Right atrium auricular region (tissue), 2 donors: ENCODE measurements around the gene HOXD9. TPM values are rescaled to one million over a fixed set of nuclear protein-coding genes. Genes with fewer than 3 reads are reported as not detected.

Experiments
- DNase-seq: peaks from one replicate; pipeline ENCODE4 v3.0.0-alpha.2; 2019; ENCODE audit warnings: low spot score
- H3K27ac ChIP-seq, 2 donors: fragments of 200-600 bp; sonication (generic); 1 replicate in 1 of 2; 2 replicates in 1 of 2; pipeline ENCODE4 v1.5.1; 2016 to 2019
- H3K27me3 ChIP-seq, 2 donors: fragments of 200-600 bp; sonication (generic); one replicate each; pipeline versions ENCODE4 v1.5.1 to v1.6.0; 2017 to 2019
- H3K36me3 ChIP-seq: fragments of 200-600 bp; sonication (generic); one replicate; pipeline ENCODE4 v1.5.1; 2016
- H3K4me1 ChIP-seq, 2 donors: fragments of 200-600 bp; sonication (generic); one replicate each; pipeline versions ENCODE4 v1.5.1 to v1.6.0; 2017 to 2019
- H3K4me3 ChIP-seq, 2 donors: fragments of 200-600 bp; sonication (generic); 1 replicate in 1 of 2; 2 replicates in 1 of 2; pipeline ENCODE4 v1.5.1; 2017 to 2019; ENCODE audit warnings: mild to moderate bottlenecking in 1 of 2, moderate library complexity in 1 of 2
- H3K9me3 ChIP-seq, 2 donors: fragments of 200-600 bp; sonication (generic); one replicate each; pipeline ENCODE4 v1.5.1; 2019
- CTCF ChIP-seq, 2 donors: fragments of 200-600 bp; sonication (generic); IDR thresholded peaks; one replicate each; pipeline ENCODE4 v1.5.1; 2019; ENCODE audit warnings: antibody characterized with exemption in 2 of 2
- total RNA-seq, 2 donors: library from RNA; depleted of rRNA; stranded (reverse); fragments of >200 nt; gene quantifications; one replicate each; pipeline ENCODE4 v1.1.0, GENCODE V29; 2016

Gene HOXD9
- total RNA-seq, 2 donors from 2014 or later, result 0.44 TPM; not detected in 1

GRCh38 chr2:176165370-176166050 is 43.0 kb downstream of the HOXD9 start:
- DNase-seq, result no peak
- peaks cover 0 to 24% of the 10 kb centered on the region in 2 donors for H3K4me1 ChIP-seq
- peaks cover 32 to 58% of the 10 kb centered on the region in 2 donors for H3K27me3 ChIP-seq
- H3K9me3 ChIP-seq, result no peaks in the 10 kb centered on the region
- no peak overlapping the region for H3K4me3 ChIP-seq
- TF ChIP-seq CTCF (IDR thresholded peaks at IDR 0.05), result no peak
- H3K36me3 ChIP-seq, result no peaks in the 10 kb centered on the region
- H3K27ac ChIP-seq, result no peak overlapping the region

- H3K27me3 ChIP-seq, result peaks cover 33 to 51% of the 10 kb centered on the region in 2 donors
These were observed 43.8 kb downstream of the HOXD9 start for GRCh38 chr2:176166272-176166671.

GRCh38 chr2:176167398-176167797 is 44.9 kb downstream of the HOXD9 start:
- TF ChIP-seq CTCF (IDR thresholded peaks at IDR 0.05), result no peak
- no peak overlapping the region for H3K27ac ChIP-seq
- no peak overlapping the region for H3K4me3 ChIP-seq
- H3K36me3 ChIP-seq, result no peaks in the 10 kb centered on the region
- peaks cover 0 to 20% of the 10 kb centered on the region in 2 donors for H3K4me1 ChIP-seq
- DNase-seq, result no peak
- no peaks in the 10 kb centered on the region for H3K9me3 ChIP-seq
- peaks cover 42 to 51% of the 10 kb centered on the region in 2 donors for H3K27me3 ChIP-seq

More at GRCh38 chr2:176166272-176166671, 43.8 kb downstream of the HOXD9 start:
- no peak for DNase-seq
- TF ChIP-seq CTCF (IDR thresholded peaks at IDR 0.05), result no peak
- no peaks in the 10 kb centered on the region for H3K36me3 ChIP-seq
- H3K27ac ChIP-seq, result no peak overlapping the region
- H3K4me1 ChIP-seq, result peaks cover 0 to 18% of the 10 kb centered on the region in 2 donors
- no peak overlapping the region for H3K4me3 ChIP-seq
- H3K9me3 ChIP-seq, result no peaks in the 10 kb centered on the region

- DNase-seq, result no peak
- Histone ChIP-seq H3K4me1 (peaks cover 0 to 19% of the 10 kb centered on the region in 2 donors), H3K27me3 (peaks cover 36 to 39% of the 10 kb centered on the region in 2 donors), H3K4me3 (no peak overlapping the region), H3K36me3 (no peaks in the 10 kb centered on the region), H3K9me3 (no peaks in the 10 kb centered on the region), H3K27ac (no peak overlapping the region)
- no peak for TF ChIP-seq CTCF (IDR thresholded peaks at IDR 0.05)
These were observed 46.7 kb downstream of the HOXD9 start for GRCh38 chr2:176169181-176169580.

GRCh38 chr2:176169711-176170110 is 47.2 kb downstream of the HOXD9 start:
- H3K36me3 ChIP-seq, result no peaks in the 10 kb centered on the region
- H3K4me1 ChIP-seq, result peaks cover 0 to 20% of the 10 kb centered on the region in 2 donors
- peaks cover 35 to 40% of the 10 kb centered on the region in 2 donors for H3K27me3 ChIP-seq
- no peak overlapping the region for H3K27ac ChIP-seq
- no peak overlapping the region for H3K4me3 ChIP-seq
- no peak for DNase-seq
- no peak for TF ChIP-seq CTCF (IDR thresholded peaks at IDR 0.05)
- no peaks in the 10 kb centered on the region for H3K9me3 ChIP-seq
